GM21447 (cell line): ENCODE data around the gene GNG13.
"Not testable (repeated sequence)": the region's sequence is repeated elsewhere in the genome, so short reads cannot be mapped to it uniquely, and the experiment has no call there.

ENCODE experiments used
- ATAC-seq: cut with Tn5 transposase; IDR thresholded peaks from one replicate; pipeline ENCODE4 v1.9.1; 2021; ENCODE audit not compliant: unreplicated experiment

Gene GNG13

GRCh38 chr16:764184-764750, 36.3 kb downstream of the GNG13 start:
- ATAC-seq, result no peak

- no peak for ATAC-seq
These were observed 37.0 kb downstream of the GNG13 start for GRCh38 chr16:763369-764183.

- ATAC-seq, result no peak
These were observed 37.8 kb downstream of the GNG13 start for GRCh38 chr16:762595-763268.

- no peak for ATAC-seq
These were observed 38.7 kb downstream of the GNG13 start for GRCh38 chr16:761625-762513.

GRCh38 chr16:760545-761343, 39.8 kb downstream of the GNG13 start, which contains the start of gene MSLN:
TSS of gene MSLN (plus strand) at chr16:760734. CDS start at chr16:762681, 1,947 bp downstream.
- no peak for ATAC-seq

- ATAC-seq, result no peak
These were observed 40.5 kb downstream of the GNG13 start for GRCh38 chr16:760065-760464.

GRCh38 chr16:759110-759910, 41.2 kb downstream of the GNG13 start:
- no peak for ATAC-seq

GRCh38 chr16:756428-756827, 44.1 kb downstream of the GNG13 start:
- ATAC-seq, result no peak

GRCh38 chr16:754656-755055, 45.9 kb downstream of the GNG13 start:
- ATAC-seq, result no peak

GRCh38 chr16:754121-754607, 46.4 kb downstream of the GNG13 start:
- not testable (repeated sequence) for ATAC-seq

GRCh38 chr16:752007-752312, 48.6 kb downstream of the GNG13 start:
- no peak for ATAC-seq

GRCh38 chr16:751152-752006, 49.2 kb downstream of the GNG13 start:
- ATAC-seq, result no peak

- ATAC-seq, result no peak
These were observed 50.0 kb downstream of the GNG13 start for GRCh38 chr16:750485-750884.

GRCh38 chr16:749010-749409, 51.5 kb downstream of the GNG13 start:
- no peak for ATAC-seq
